GM12878 (cell line): ENCODE results near the gene CD248. TPM values are rescaled to one million over a fixed set of nuclear protein-coding genes. Genes with fewer than 3 reads are reported as not detected.

Experiments used
- ATAC-seq: fragments of 200-7000 bp; cut with Tn5 transposase; 3 replicates; pipeline ENCODE4 v1.9.1; 2020; ENCODE audit warnings: mild to moderate bottlenecking, moderate library complexity
- BruUV-seq: library from RNA; stranded (reverse); fragments of 400-500 nt; replicated peaks from 2 replicates; lab custom pipeline; 2021; lab: Mats Ljungman, UMichigan
- CTCF ChIA-PET: fragments of 300-600 bp; sonication (Branson Sonifier 250); formaldehyde crosslinking; extraction: SDS; loops from one replicate; lab custom pipeline; 2021; ENCODE audit warnings: inconsistent platforms; lab: Yijun Ruan, JAX
- POLR2A ChIA-PET: fragments of 350-600 bp; formaldehyde crosslinking; extraction: SDS; loops from one replicate; lab custom pipeline; 2021; ENCODE audit warnings: inconsistent platforms; lab: Charles Lee
- RAD21 ChIA-PET: fragments of 300-600 bp; sonication (Branson Sonifier 250); formaldehyde crosslinking; loops from one replicate; lab custom pipeline; 2023; ENCODE audit warnings: antibody characterized with exemption; ENCODE audit not compliant: unreplicated experiment; lab: Charles Lee
- SMC1A ChIA-PET: fragments of 300-600 bp; sonication (Branson Sonifier 250); formaldehyde crosslinking; loops from one replicate; lab custom pipeline; 2023; ENCODE audit not compliant: unreplicated experiment, uncharacterized antibody; lab: Charles Lee
- DNase-seq: peaks from one replicate; pipeline ENCODE4 v3.0.0-alpha.2; 2011; ENCODE audit warnings: low read depth, low spot score
- FAIRE-seq: peaks from 3 replicates; lab custom pipeline; 2011; peaks lifted over from hg19 to GRCh38; lab: Jason Lieb, UNC
- H2AFZ ChIP-seq: 2 replicates; pipeline ENCODE4 v1.6.0; 2011; ENCODE audit warnings: low read depth, low read length, control low read depth; ENCODE audit not compliant: control insufficient read depth
- H3K27ac ChIP-seq: 2 replicates; pipeline ENCODE4 v1.5.1; 2011; ENCODE audit warnings: control low read depth; ENCODE audit not compliant: control insufficient read depth, insufficient read depth
- H3K27me3 ChIP-seq, 2 experiments: replicated peaks in 1 of 2; 2 replicates each; pipeline versions ENCODE4 v1.6.0 to v1.6.1; 2011; ENCODE audit warnings: low read length in 1 of 2; ENCODE audit not compliant: control insufficient read depth in 2 of 2, insufficient read depth in 2 of 2
- H3K36me3 ChIP-seq, 2 experiments: 2 replicates each; pipeline ENCODE4 v1.5.1; 2011; ENCODE audit warnings: low read length in 1 of 2; ENCODE audit not compliant: control insufficient read depth in 2 of 2, insufficient read depth in 2 of 2
- H3K4me1 ChIP-seq: 2 replicates; pipeline ENCODE4 v1.6.1; 2011; ENCODE audit warnings: mild to moderate bottlenecking, low read length, moderate library complexity, mixed read lengths; ENCODE audit not compliant: control insufficient read depth, insufficient read depth
- H3K4me2 ChIP-seq: 2 replicates; pipeline ENCODE4 v1.6.0; 2011; ENCODE audit warnings: control low read depth; ENCODE audit not compliant: control insufficient read depth, insufficient read depth
- H3K4me3 ChIP-seq: fragments of 200-600 bp; sonication (generic); 2 replicates; pipeline ENCODE4 v1.5.1; 2016
- H3K79me2 ChIP-seq: 2 replicates; pipeline ENCODE4 v1.6.0; 2011; ENCODE audit warnings: low read length; ENCODE audit not compliant: control insufficient read depth, insufficient read depth
- H3K9ac ChIP-seq: 2 replicates; pipeline ENCODE4 v1.8.0; 2011; ENCODE audit warnings: low read length, control low read depth, mixed read lengths; ENCODE audit not compliant: control insufficient read depth, insufficient read depth
- H3K9me3 ChIP-seq: replicated peaks from 3 replicates; pipeline ENCODE4 v1.5.1; 2011; ENCODE audit warnings: mild to moderate bottlenecking, low read length; ENCODE audit not compliant: control insufficient read depth, insufficient read depth
- H4K20me1 ChIP-seq: 2 replicates; pipeline ENCODE4 v1.6.0; 2011; ENCODE audit not compliant: control insufficient read depth, insufficient read depth
- ESRRA ChIP-seq: IDR thresholded peaks from 2 replicates; pipeline ENCODE4 v1.6.1; 2012; ENCODE audit warnings: mild to moderate bottlenecking, low read length, improper control_type of control experiment
- WGBS: methylation state at CpG from one replicate; pipeline ENCODE4 v1.1.6; 2016; ENCODE audit warnings: low lambda C conversion rate; ENCODE audit not compliant: insufficient replicate concordance, insufficient coverage; ENCODE audit errors: missing lambda C conversion rate; 5-methylcytosine and 5-hydroxymethylcytosine counted together
- in situ Hi-C: fragments of 300-500 bp; cut with MboI; formaldehyde crosslinking; loops from 9 replicates; pipeline ENCODE4 v1.14.3; 2018; ENCODE audit warnings: mixed read lengths
- intact Hi-C: fragments of 100-400 bp; cut with micrococcal nuclease; formaldehyde crosslinking; loops from one replicate; pipeline ENCODE4 v1.14.2; 2022; ENCODE audit not compliant: unreplicated experiment
- polyA plus RNA-seq, 11 experiments: library from polyadenylated mRNA; depleted of rRNA in 4 of 11; unstranded in 6 of 11; stranded (reverse) in 5 of 11; fragments of >200 nt; fragmentation: Nextera tagmentation in 4 of 11; fragmentation: Illumina TruSeq in 1 of 11; extraction: Ambion mirVana in 4 of 11; extraction: Trizol in 1 of 11; gene quantifications; 1 replicate in 1 of 11; 2 replicates in 10 of 11; pipeline versions ENCODE4 v1.2.1 to v1.2.3, GENCODE V29; 2011 to 2016; ENCODE audit warnings: inconsistent platforms in 2 of 11, missing spikeins in 2 of 11, low read depth in 1 of 11
- total RNA-seq, 4 experiments: library from RNA; depleted of rRNA in 3 of 4; stranded (reverse); fragments of >200 nt in 3 of 4; fragmentation: Illumina TruSeq in 1 of 4; extraction: Trizol in 1 of 4; gene quantifications; 2 replicates each; pipeline versions ENCODE4 v1.2.1 to v1.2.3, GENCODE V29; 2013 to 2021
- TF ChIP-seq, protein P1 (sequence below): fragments of 450-650 bp; IDR thresholded peaks from 2 replicates; pipeline ENCODE4 v1.6.1; 2016; ENCODE audit warnings: mild to moderate bottlenecking

CD248 gene
- total and polyA plus RNA-seq, 10 of the 15 experiments (the other 5 are each of a cell fraction or from before 2014, with no cell fraction given) = 0.10 to 0.21 (median 0.20) TPM; not detected in 7

DNA sequence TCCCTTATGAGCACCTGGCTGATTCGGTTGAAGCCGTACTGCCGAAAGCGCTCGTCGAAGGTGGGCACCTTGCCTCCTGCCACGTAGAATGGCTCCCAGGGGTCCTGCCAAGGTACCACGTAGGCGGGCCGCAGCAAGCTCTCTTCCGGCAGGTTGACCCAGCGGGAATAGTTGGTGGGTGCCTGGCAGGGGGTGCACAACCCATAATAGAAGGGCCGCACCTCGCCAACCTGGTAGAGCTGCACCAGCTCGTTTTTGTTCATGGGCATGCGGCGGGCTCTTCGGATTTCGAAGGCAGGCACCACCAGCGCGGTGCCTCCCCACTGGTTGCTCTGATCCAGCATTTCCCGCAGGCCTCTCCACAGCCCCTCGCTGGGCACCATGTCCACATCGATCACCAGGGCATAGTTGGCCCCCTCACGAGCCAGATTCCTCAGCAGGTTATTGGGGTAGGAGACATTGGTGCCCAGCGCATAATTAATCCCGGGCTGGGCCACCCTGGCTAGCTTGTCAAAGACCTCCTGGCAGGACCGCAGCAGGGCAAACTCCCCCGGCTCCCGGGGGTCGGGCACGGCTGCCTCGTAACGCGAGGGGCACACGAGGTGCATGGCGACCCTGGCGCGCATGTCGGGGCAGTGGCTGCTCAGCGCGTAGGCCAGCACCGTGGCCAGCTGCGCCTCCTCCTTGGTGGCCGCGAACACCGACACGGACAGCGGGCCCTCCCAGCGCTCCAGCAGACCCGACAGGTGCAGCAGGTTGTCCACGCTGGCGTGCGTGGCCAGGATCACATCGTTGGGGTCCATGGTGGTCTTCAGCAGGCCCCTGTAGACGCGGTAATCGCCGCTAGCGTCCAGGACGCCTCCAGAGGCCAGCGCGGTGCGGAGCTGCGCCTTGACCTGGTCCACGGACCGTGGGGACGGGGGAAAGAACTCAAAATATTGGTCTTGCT, 29.9 kb upstream of the CD248 start:
- Histone ChIP-seq H3K4me3 (peak overlapping the region; percentile 90), H2AFZ (peak overlapping the region; percentile 93)
- in situ Hi-C loops (no loop called here), intact Hi-C loops (no loop called here)
- DNase-seq = no peak
- TF ChIP-seq ESRRA = no peak
- TF ChIP-seq, protein P1, sequence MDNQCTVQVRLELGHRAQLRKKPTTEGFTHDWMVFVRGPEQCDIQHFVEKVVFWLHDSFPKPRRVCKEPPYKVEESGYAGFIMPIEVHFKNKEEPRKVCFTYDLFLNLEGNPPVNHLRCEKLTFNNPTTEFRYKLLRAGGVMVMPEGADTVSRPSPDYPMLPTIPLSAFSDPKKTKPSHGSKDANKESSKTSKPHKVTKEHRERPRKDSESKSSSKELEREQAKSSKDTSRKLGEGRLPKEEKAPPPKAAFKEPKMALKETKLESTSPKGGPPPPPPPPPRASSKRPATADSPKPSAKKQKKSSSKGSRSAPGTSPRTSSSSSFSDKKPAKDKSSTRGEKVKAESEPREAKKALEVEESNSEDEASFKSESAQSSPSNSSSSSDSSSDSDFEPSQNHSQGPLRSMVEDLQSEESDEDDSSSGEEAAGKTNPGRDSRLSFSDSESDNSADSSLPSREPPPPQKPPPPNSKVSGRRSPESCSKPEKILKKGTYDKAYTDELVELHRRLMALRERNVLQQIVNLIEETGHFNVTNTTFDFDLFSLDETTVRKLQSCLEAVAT = peak; percentile 67; the same call in 1 of the 2 replicates
- TF ChIP-seq, all 136 proteins: peak for 1
- Histone ChIP-seq H3K27ac (peak overlapping the region; percentile 43; the same call in 1 of the 2 replicates), H3K79me2 (peaks cover 17% of the 10 kb centered on the region), H3K4me1 (peaks cover 17% of the 10 kb centered on the region), H3K4me2 (peak overlapping the region; percentile 88), H4K20me1 (no peaks in the 10 kb centered on the region), H3K9ac (peak overlapping the region; percentile 84; the same call in 1 of the 2 replicates), H3K36me3 (peaks cover 0 to 3% of the 10 kb centered on the region in 2 experiments; a peak in 2 of 4 replicates), H3K27me3 (no peaks in the 10 kb centered on the region), H3K9me3 (no peaks in the 10 kb centered on the region)
- CTCF ChIA-PET = interaction anchor here (1.4 to 7.4 kb wide), 4 partner anchors 17 to 42 kb away, joined by 4 to 44 read pairs (median 9); no protein-coding TSS in a partner anchor
- WGBS = 43% methylated on average over 68 of the region's 68 CpGs
- SMC1A ChIA-PET = no interaction called here
- BruUV-seq = no TSS peak
- RAD21 ChIA-PET = interaction anchor here (1.1 to 2.0 kb wide), 4 partner anchors 12 to 58 kb away, joined by 3 to 10 read pairs (median 6); partner anchors contain the start of gene YIF1A
- no peak for FAIRE-seq
- ATAC-seq = no peak
- POLR2A ChIA-PET = interaction anchor here (0.6 to 3.9 kb wide), 4 partner anchors 11 to 211 kb away, joined by 3 to 16 read pairs (median 4); partner anchors contain the start of gene RIN1
